ENCODE results near the gene HCK.

The HCK gene

GRCh38 chr20:32050324-32050841 is 1.7 kb upstream of the HCK start:
- no peak for TF ChIP-seq CTCF (IDR thresholded peaks at IDR 0.05; ENCODE audit: low read depth, low read length, missing control alignments)
- in situ Hi-C loops (cut with HindIII; ENCODE audit: low sequenced_read_pairs), result no loop called here
- no peak for DNase-seq (ENCODE audit: low read depth)
- H3K4me3 ChIP-seq (ENCODE audit: low read depth, low read length), result no peak overlapping the region

GRCh38 chr20:32050851-32051556 is 1.0 kb upstream of the HCK start:
- DNase-seq (ENCODE audit: low read depth), result no peak
- TF ChIP-seq CTCF (IDR thresholded peaks at IDR 0.05; ENCODE audit: low read depth, low read length, missing control alignments), result no peak
- no peak overlapping the region for H3K4me3 ChIP-seq (ENCODE audit: low read depth, low read length)
- in situ Hi-C loops (cut with HindIII; ENCODE audit: low sequenced_read_pairs), result no loop called here

- no peak for TF ChIP-seq CTCF (IDR thresholded peaks at IDR 0.05; ENCODE audit: low read depth, low read length, missing control alignments)
- no peak for DNase-seq (ENCODE audit: low read depth)
- in situ Hi-C loops (cut with HindIII; ENCODE audit: low sequenced_read_pairs), result no loop called here
- H3K4me3 ChIP-seq (ENCODE audit: low read depth, low read length), result no peak overlapping the region
Observed at GRCh38 chr20:32051720-32052089, 337 bp upstream of the HCK start.

- H3K4me3 ChIP-seq (ENCODE audit: low read depth, low read length), result no peak overlapping the region
- TF ChIP-seq CTCF (IDR thresholded peaks at IDR 0.05; ENCODE audit: low read depth, low read length, missing control alignments), result no peak
- in situ Hi-C loops (cut with HindIII; ENCODE audit: low sequenced_read_pairs), result no loop called here
- DNase-seq (ENCODE audit: low read depth), result no peak
Observed at GRCh38 chr20:32052778-32053362, 828 bp downstream of the HCK start.

GRCh38 chr20:32053648-32054047 is 1.6 kb downstream of the HCK start:
- TF ChIP-seq CTCF (IDR thresholded peaks at IDR 0.05; ENCODE audit: low read depth, low read length, missing control alignments), result no peak
- no peak for DNase-seq (ENCODE audit: low read depth)
- in situ Hi-C loops (cut with HindIII; ENCODE audit: low sequenced_read_pairs), result no loop called here
- H3K4me3 ChIP-seq (ENCODE audit: low read depth, low read length), result no peak overlapping the region

GRCh38 chr20:32056708-32057483 is 4.9 kb downstream of the HCK start:
- no peak for TF ChIP-seq CTCF (IDR thresholded peaks at IDR 0.05; ENCODE audit: low read depth, low read length, missing control alignments)
- in situ Hi-C loops (cut with HindIII; ENCODE audit: low sequenced_read_pairs), result no loop called here
- DNase-seq (ENCODE audit: low read depth), result no peak
- H3K4me3 ChIP-seq (ENCODE audit: low read depth, low read length), result no peak overlapping the region

All from astrocyte of the cerebellum (primary cell).